ENCODE data around the gene WDR45B. TPM values are rescaled to one million over a fixed set of nuclear protein-coding genes. Genes with fewer than 3 reads are reported as not detected.

WDR45B gene
- total RNA-seq, 2 experiments from 2014 or later, result 61.7 to 81.9 TPM

- TF ChIP-seq CTCF (conservative IDR thresholded peaks at IDR 0.05; ENCODE audit: low read length) (no peak), EZH2phosphoT487 (IDR thresholded peaks at IDR 0.05; ENCODE audit: borderline replicate concordance, low read depth, low read length) (no peak)
- no peak overlapping the region for H2AFZ ChIP-seq (ENCODE audit: low read length)
- CTCF ChIA-PET (ENCODE audit: unreplicated experiment), result no interaction called here
Measured at GRCh38 chr17:82690786-82691489, 42.7 kb upstream of the WDR45B start.

GRCh38 chr17:82689077-82689476 is 40.8 kb upstream of the WDR45B start:
- H3K9me2 ChIP-seq (ENCODE audit: insufficient read depth, low read length), result no peaks in the 10 kb centered on the region
- H3K4me3 ChIP-seq (ENCODE audit: low read depth, low read length, poor library complexity, severe bottlenecking), result no peak overlapping the region
- no TSS peak for BruUV-seq (replicated peaks)
- no peak overlapping the region for H3K27ac ChIP-seq (ENCODE audit: low read depth, low read length, poor library complexity, severe bottlenecking)
- no peak overlapping the region for H2AFZ ChIP-seq (ENCODE audit: low read length)
- peaks cover 4% of the 10 kb centered on the region for H3K4me1 ChIP-seq (ENCODE audit: insufficient read depth, low read length, poor library complexity, severe bottlenecking)
- no peak for DNase-seq (ENCODE audit: low spot score)
- H3K9me3 ChIP-seq (ENCODE audit: low read length), result peaks cover 2% of the 10 kb centered on the region
- no peaks in the 10 kb centered on the region for H4K20me1 ChIP-seq (ENCODE audit: insufficient read depth, low read length)
- TF ChIP-seq CTCF (conservative IDR thresholded peaks at IDR 0.05; ENCODE audit: low read length) (no peak), EZH2phosphoT487 (IDR thresholded peaks at IDR 0.05; ENCODE audit: borderline replicate concordance, low read depth, low read length) (no peak)
- H3K4me2 ChIP-seq (ENCODE audit: low read length), result no peak overlapping the region
- no peaks in the 10 kb centered on the region for H3K79me2 ChIP-seq (ENCODE audit: insufficient read depth, low read depth, low read length)
- ChIA-PET CTCF (ENCODE audit: unreplicated experiment) (no interaction called here), POLR2A (interaction anchor here (0.6 to 2.2 kb wide), 2 partner anchors 11 to 19 kb away, joined by 4 to 7 read pairs; no protein-coding TSS in a partner anchor)
- no peaks in the 10 kb centered on the region for H3K36me3 ChIP-seq (ENCODE audit: insufficient read depth, low read length)
- intact Hi-C loops (cut with micrococcal nuclease; ENCODE audit: unreplicated experiment), result no loop called here

More at GRCh38 chr17:82690786-82691489, 42.7 kb upstream of the WDR45B start:
- no peak overlapping the region for H3K4me3 ChIP-seq (ENCODE audit: low read depth, low read length, poor library complexity, severe bottlenecking)
- H3K36me3 ChIP-seq (ENCODE audit: insufficient read depth, low read length), result no peaks in the 10 kb centered on the region; the same call in 1 of the 2 replicates
- H3K79me2 ChIP-seq (ENCODE audit: insufficient read depth, low read depth, low read length), result no peaks in the 10 kb centered on the region
- no peak for DNase-seq (ENCODE audit: low spot score)
- no peak overlapping the region for H3K4me2 ChIP-seq (ENCODE audit: low read length)
- no peaks in the 10 kb centered on the region for H3K9me2 ChIP-seq (ENCODE audit: insufficient read depth, low read length)
- intact Hi-C loops (cut with micrococcal nuclease; ENCODE audit: unreplicated experiment), result no loop called here
- H3K4me1 ChIP-seq (ENCODE audit: insufficient read depth, low read length, poor library complexity, severe bottlenecking), result peaks cover 4% of the 10 kb centered on the region
- H3K9me3 ChIP-seq (ENCODE audit: low read length), result peaks cover 18% of the 10 kb centered on the region
- no TSS peak for BruUV-seq (replicated peaks)
- POLR2A ChIA-PET, result no interaction called here
- H3K27ac ChIP-seq (ENCODE audit: low read depth, low read length, poor library complexity, severe bottlenecking), result no peak overlapping the region
- no peaks in the 10 kb centered on the region for H4K20me1 ChIP-seq (ENCODE audit: insufficient read depth, low read length)

GRCh38 chr17:82687871-82688270 is 39.6 kb upstream of the WDR45B start:
- no peak for TF ChIP-seq EZH2phosphoT487 (IDR thresholded peaks at IDR 0.05; ENCODE audit: borderline replicate concordance, low read depth, low read length)
- TF ChIP-seq CTCF (conservative IDR thresholded peaks at IDR 0.05; ENCODE audit: low read length), result no peak
- no peak overlapping the region for H2AFZ ChIP-seq (ENCODE audit: low read length)
- no peak for DNase-seq (ENCODE audit: low spot score)
- no TSS peak for BruUV-seq (replicated peaks)
- CTCF ChIA-PET (ENCODE audit: unreplicated experiment), result interaction anchor here (0.5 kb wide), 1 partner anchor 433 kb away, joined by 9 read pairs; no protein-coding TSS in a partner anchor
- H3K9me3 ChIP-seq (ENCODE audit: low read length), result no peaks in the 10 kb centered on the region; the same call in 1 of the 2 replicates
- no peak overlapping the region for H3K4me3 ChIP-seq (ENCODE audit: low read depth, low read length, poor library complexity, severe bottlenecking)
- POLR2A ChIA-PET, result interaction anchor here (0.7 to 2.2 kb wide), 3 partner anchors 10 to 194 kb away, joined by 3 to 7 read pairs (median 4); no protein-coding TSS in a partner anchor
- H3K4me2 ChIP-seq (ENCODE audit: low read length), result no peak overlapping the region
- H3K4me1 ChIP-seq (ENCODE audit: insufficient read depth, low read length, poor library complexity, severe bottlenecking), result peaks cover 4% of the 10 kb centered on the region
- no peaks in the 10 kb centered on the region for H4K20me1 ChIP-seq (ENCODE audit: insufficient read depth, low read length)
- intact Hi-C loops (cut with micrococcal nuclease; ENCODE audit: unreplicated experiment), result no loop called here
- H3K79me2 ChIP-seq (ENCODE audit: insufficient read depth, low read depth, low read length), result no peaks in the 10 kb centered on the region
- no peak overlapping the region for H3K27ac ChIP-seq (ENCODE audit: low read depth, low read length, poor library complexity, severe bottlenecking)
- no peaks in the 10 kb centered on the region for H3K9me2 ChIP-seq (ENCODE audit: insufficient read depth, low read length)
- no peaks in the 10 kb centered on the region; the same call in 1 of the 2 replicates for H3K36me3 ChIP-seq (ENCODE audit: insufficient read depth, low read length)
